OCI-LY1 (cell line): ENCODE data around the gene POC1A.

Source experiments
- EZH2 ChIP-seq: fragments of 200-600 bp; sonication (generic), shearing (Covaris generic); IDR thresholded peaks from 2 replicates; pipeline ENCODE4 v1.8.0; 2017; ENCODE audit warnings: borderline replicate concordance, mixed run types, mild to moderate bottlenecking, antibody characterized with exemption, low read length, moderate library complexity, mixed read lengths
- TF ChIP-seq, protein P1 (sequence below): fragments of 200-600 bp; sonication (generic), shearing (Covaris generic); IDR thresholded peaks from 2 replicates; pipeline ENCODE4 v1.5.1; 2017; ENCODE audit warnings: mild to moderate bottlenecking, antibody characterized with exemption, low read length, moderate library complexity, mixed read lengths

DNA sequence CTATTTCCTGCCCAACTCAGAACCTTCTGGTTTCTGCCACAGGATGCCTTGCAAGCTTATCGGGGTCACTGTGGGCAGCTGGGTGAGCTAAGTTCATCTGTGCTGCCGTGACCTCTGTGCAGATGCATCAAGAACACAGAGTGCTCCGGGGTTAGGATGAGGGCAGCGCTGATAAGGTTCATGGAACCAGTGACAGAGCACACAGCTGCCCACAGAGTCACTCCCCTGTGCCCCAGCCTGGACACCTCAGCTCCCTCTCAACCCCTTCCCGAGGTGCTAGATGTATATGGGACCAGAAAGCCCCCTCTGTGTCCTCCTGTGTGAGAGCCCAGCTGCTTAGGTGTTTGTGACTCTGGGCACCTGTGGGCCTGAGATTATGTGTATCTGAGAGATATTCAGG, 28.0 kb upstream of the POC1A start:
- TF ChIP-seq, protein P1, sequence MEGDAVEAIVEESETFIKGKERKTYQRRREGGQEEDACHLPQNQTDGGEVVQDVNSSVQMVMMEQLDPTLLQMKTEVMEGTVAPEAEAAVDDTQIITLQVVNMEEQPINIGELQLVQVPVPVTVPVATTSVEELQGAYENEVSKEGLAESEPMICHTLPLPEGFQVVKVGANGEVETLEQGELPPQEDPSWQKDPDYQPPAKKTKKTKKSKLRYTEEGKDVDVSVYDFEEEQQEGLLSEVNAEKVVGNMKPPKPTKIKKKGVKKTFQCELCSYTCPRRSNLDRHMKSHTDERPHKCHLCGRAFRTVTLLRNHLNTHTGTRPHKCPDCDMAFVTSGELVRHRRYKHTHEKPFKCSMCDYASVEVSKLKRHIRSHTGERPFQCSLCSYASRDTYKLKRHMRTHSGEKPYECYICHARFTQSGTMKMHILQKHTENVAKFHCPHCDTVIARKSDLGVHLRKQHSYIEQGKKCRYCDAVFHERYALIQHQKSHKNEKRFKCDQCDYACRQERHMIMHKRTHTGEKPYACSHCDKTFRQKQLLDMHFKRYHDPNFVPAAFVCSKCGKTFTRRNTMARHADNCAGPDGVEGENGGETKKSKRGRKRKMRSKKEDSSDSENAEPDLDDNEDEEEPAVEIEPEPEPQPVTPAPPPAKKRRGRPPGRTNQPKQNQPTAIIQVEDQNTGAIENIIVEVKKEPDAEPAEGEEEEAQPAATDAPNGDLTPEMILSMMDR = no peak
- no peak for TF ChIP-seq EZH2
